ENCODE data around the gene TFF2. TPM values are rescaled to one million over a fixed set of nuclear protein-coding genes. Genes with fewer than 3 reads are reported as not detected.

The TFF2 gene
- polyA plus RNA-seq, 3 donors, result 0.13 TPM; not detected in 2

- DNase-seq, result no peak
Observed at GRCh38 chr21:42346866-42347600, 3.8 kb downstream of the TFF2 start.

GRCh38 chr21:42346441-42346840 lies 4.4 kb downstream of the TFF2 start:
- no peak for DNase-seq

GRCh38 chr21:42344631-42345030 lies 6.2 kb downstream of the TFF2 start:
- DNase-seq, result no peak

- DNase-seq, result no peak
Observed at GRCh38 chr21:42343963-42344510, 6.8 kb downstream of the TFF2 start.

- DNase-seq, result no peak
Observed at GRCh38 chr21:42343556-42343955, 7.2 kb downstream of the TFF2 start.

- DNase-seq, result no peak
Observed at GRCh38 chr21:42343101-42343500, 7.7 kb downstream of the TFF2 start.

GRCh38 chr21:42341776-42342542 lies 8.8 kb downstream of the TFF2 start:
- no peak for DNase-seq

GRCh38 chr21:42340187-42341050 lies 10.4 kb downstream of the TFF2 start:
- no peak for DNase-seq

GRCh38 chr21:42338729-42339715 lies 11.8 kb downstream of the TFF2 start:
- DNase-seq, result no peak

- DNase-seq, result peak; percentile 88
Observed at GRCh38 chr21:42337830-42338728, 12.7 kb downstream of the TFF2 start.

GRCh38 chr21:42337276-42337675 lies 13.5 kb downstream of the TFF2 start:
- no peak for DNase-seq

- no peak for DNase-seq
Observed at GRCh38 chr21:42336054-42336453, 14.7 kb downstream of the TFF2 start.

- no peak for DNase-seq
Observed at GRCh38 chr21:42332557-42333317, 18.1 kb downstream of the TFF2 start.

- DNase-seq, result no peak
Observed at GRCh38 chr21:42331660-42332059, 19.1 kb downstream of the TFF2 start.

- no peak for DNase-seq
Observed at GRCh38 chr21:42330380-42331371, 20.1 kb downstream of the TFF2 start.

GRCh38 chr21:42324896-42325295 lies 25.9 kb downstream of the TFF2 start:
- DNase-seq, result no peak

GRCh38 chr21:42321845-42322244 lies 28.9 kb downstream of the TFF2 start:
- no peak for DNase-seq

GRCh38 chr21:42321231-42321630 lies 29.6 kb downstream of the TFF2 start:
- DNase-seq, result no peak

Measured in renal pelvis (tissue), 4 donors.